Measurements from ENCODE around the gene PRR4.

The PRR4 gene

GRCh38 chr12:10867381-10867780 is 18.1 kb upstream of the PRR4 start:
- no peaks in the 10 kb centered on the region for H4K20me1 ChIP-seq (ENCODE audit: insufficient read depth, low read length)
- ATAC-seq (ENCODE audit: insufficient read depth, low read depth) = no peak
- no peak for DNase-seq
- no peaks in the 10 kb centered on the region for H3K79me2 ChIP-seq (ENCODE audit: insufficient read depth, low read length)
- no peak overlapping the region for H3K4me2 ChIP-seq (ENCODE audit: insufficient read depth, low read length)
- H3K4me3 ChIP-seq (ENCODE audit: low read depth in 1 of 2, low read length in 2 of 2) = no peak overlapping the region
- H2AFZ ChIP-seq (ENCODE audit: low read depth, low read length) = no peak overlapping the region
- H3K27ac ChIP-seq (ENCODE audit: low read length) = no peak overlapping the region
- H3K4me1 ChIP-seq (ENCODE audit: insufficient read depth, low read length) = no peaks in the 10 kb centered on the region
- peak; percentile 10 for TF ChIP-seq CTCF (IDR thresholded peaks at IDR 0.05; ENCODE audit: borderline replicate concordance, extremely low read depth, low read length, poor library complexity, severe bottlenecking)
- TF ChIP-seq EZH2 (IDR thresholded peaks at IDR 0.05; ENCODE audit: borderline replicate concordance, low read depth, low read length, severe bottlenecking) = no peak
- H3K36me3 ChIP-seq (ENCODE audit: insufficient read depth, low read length) = 0 out of 2 replicates have a peak, but pooled peaks cover 6% of the 10 kb centered on the region
- H3K9ac ChIP-seq (ENCODE audit: low read depth, low read length) = no peak overlapping the region
- peaks cover 6% of the 10 kb centered on the region for H3K9me3 ChIP-seq (ENCODE audit: insufficient read depth, low read length, severe bottlenecking)
- no peaks in the 10 kb centered on the region for H3K27me3 ChIP-seq (ENCODE audit: insufficient read depth, low read length, poor library complexity)

GRCh38 chr12:10863512-10864218 is 14.4 kb upstream of the PRR4 start:
- no peak for TF ChIP-seq CTCF (IDR thresholded peaks at IDR 0.05; ENCODE audit: borderline replicate concordance, extremely low read depth, low read length, poor library complexity, severe bottlenecking)
- TF ChIP-seq EZH2 (IDR thresholded peaks at IDR 0.05; ENCODE audit: borderline replicate concordance, low read depth, low read length, severe bottlenecking) = no peak
- H3K9me3 ChIP-seq (ENCODE audit: insufficient read depth, low read length, severe bottlenecking) = peaks cover 15% of the 10 kb centered on the region
- no peaks in the 10 kb centered on the region for H3K27me3 ChIP-seq (ENCODE audit: insufficient read depth, low read length, poor library complexity)
- H3K4me2 ChIP-seq (ENCODE audit: insufficient read depth, low read length) = no peak overlapping the region
- H2AFZ ChIP-seq (ENCODE audit: low read depth, low read length) = no peak overlapping the region
- H3K27ac ChIP-seq (ENCODE audit: low read length) = no peak overlapping the region
- no peaks in the 10 kb centered on the region for H3K79me2 ChIP-seq (ENCODE audit: insufficient read depth, low read length)
- no peak overlapping the region for H3K4me3 ChIP-seq (ENCODE audit: low read depth in 1 of 2, low read length in 2 of 2)
- no peaks in the 10 kb centered on the region for H3K4me1 ChIP-seq (ENCODE audit: insufficient read depth, low read length)
- no peak overlapping the region for H3K9ac ChIP-seq (ENCODE audit: low read depth, low read length)
- H3K36me3 ChIP-seq (ENCODE audit: insufficient read depth, low read length) = peaks cover 18% of the 10 kb centered on the region
- DNase-seq (no peak), ATAC-seq (ENCODE audit: insufficient read depth, low read depth) (no peak)
- no peaks in the 10 kb centered on the region for H4K20me1 ChIP-seq (ENCODE audit: insufficient read depth, low read length)

GRCh38 chr12:10861366-10861765 is 12.1 kb upstream of the PRR4 start:
- Histone ChIP-seq H3K4me2 (ENCODE audit: insufficient read depth, low read length) (no peak overlapping the region), H3K27ac (ENCODE audit: low read length) (no peak overlapping the region), H3K36me3 (ENCODE audit: insufficient read depth, low read length) (peaks cover 28% of the 10 kb centered on the region), H4K20me1 (ENCODE audit: insufficient read depth, low read length) (no peaks in the 10 kb centered on the region), H3K4me1 (ENCODE audit: insufficient read depth, low read length) (no peaks in the 10 kb centered on the region), H2AFZ (ENCODE audit: low read depth, low read length) (no peak overlapping the region), H3K79me2 (ENCODE audit: insufficient read depth, low read length) (no peaks in the 10 kb centered on the region), H3K9ac (ENCODE audit: low read depth, low read length) (no peak overlapping the region), H3K9me3 (ENCODE audit: insufficient read depth, low read length, severe bottlenecking) (peaks cover 34% of the 10 kb centered on the region), H3K27me3 (ENCODE audit: insufficient read depth, low read length, poor library complexity) (no peaks in the 10 kb centered on the region), H3K4me3 (ENCODE audit: low read depth in 1 of 2, low read length in 2 of 2) (no peak overlapping the region)
- TF ChIP-seq EZH2 (IDR thresholded peaks at IDR 0.05; ENCODE audit: borderline replicate concordance, low read depth, low read length, severe bottlenecking) (no peak), CTCF (IDR thresholded peaks at IDR 0.05; ENCODE audit: borderline replicate concordance, extremely low read depth, low read length, poor library complexity, severe bottlenecking) (no peak)
- ATAC-seq (ENCODE audit: insufficient read depth, low read depth) = no peak
- no peak for DNase-seq

Measured in DND-41 (cell line).